ENCODE results near the gene GATB.
A peak's percentile ranks its signal among the peaks of the same experiment; 100 is the strongest.

The GATB gene
- 12.6 to 16.3 (median 14.4) reads per million in 4 experiments for total RNA-seq

- DNase-seq: peak; percentile 88
Observed at GRCh38 chr4:151760712-151761661, at the start of gene GATB. GATB (minus strand) TSS chr4:151761007; CDS start chr4:151760982, 25 bp downstream.

- DNase-seq: no peak
Observed at GRCh38 chr4:151810476-151810875, 49.7 kb upstream of the GATB start.

GRCh38 chr4:151809716-151810115, 48.9 kb upstream of the GATB start:
- no peak for DNase-seq

GRCh38 chr4:151808542-151808941, 47.7 kb upstream of the GATB start:
- no peak for DNase-seq

GRCh38 chr4:151808120-151808529, 47.3 kb upstream of the GATB start:
- no peak for DNase-seq

- no peak for DNase-seq
Observed at GRCh38 chr4:151807220-151807619, 46.4 kb upstream of the GATB start.

- DNase-seq: no peak
Observed at GRCh38 chr4:151806511-151806927, 45.7 kb upstream of the GATB start.

GRCh38 chr4:151804821-151805220, 44.0 kb upstream of the GATB start:
- no peak for DNase-seq

- no peak for DNase-seq
Observed at GRCh38 chr4:151804086-151804630, 43.4 kb upstream of the GATB start.

GRCh38 chr4:151803246-151803645, 42.4 kb upstream of the GATB start:
- DNase-seq: no peak

GRCh38 chr4:151801547-151802516, 41.0 kb upstream of the GATB start:
- DNase-seq: peak; percentile 18

- no peak for DNase-seq
Observed at GRCh38 chr4:151799417-151800012, 38.7 kb upstream of the GATB start.

GRCh38 chr4:151798678-151799416, 38.0 kb upstream of the GATB start:
- no peak for DNase-seq

- no peak for DNase-seq
Observed at GRCh38 chr4:151797853-151798252, 37.0 kb upstream of the GATB start.

GRCh38 chr4:151797131-151797530, 36.3 kb upstream of the GATB start:
- DNase-seq: no peak

- DNase-seq: no peak
Observed at GRCh38 chr4:151796106-151796505, 35.3 kb upstream of the GATB start.

- no peak for DNase-seq
Observed at GRCh38 chr4:151792995-151793394, 32.2 kb upstream of the GATB start.

- DNase-seq: no peak
Observed at GRCh38 chr4:151792530-151792929, 31.7 kb upstream of the GATB start.

GRCh38 chr4:151788021-151788420, 27.2 kb upstream of the GATB start:
- DNase-seq: no peak

- DNase-seq: no peak
Observed at GRCh38 chr4:151786158-151786495, 25.3 kb upstream of the GATB start.

GRCh38 chr4:151785484-151786157, 24.8 kb upstream of the GATB start:
- no peak for DNase-seq

All from effector CD8-positive, alpha-beta T cell (primary cell).